Lower lobe of right lung (tissue), 2 donors: ENCODE measurements around the gene SAMD10. TPM values are rescaled to one million over a fixed set of nuclear protein-coding genes. Genes with fewer than 3 reads are reported as not detected.
A peak's percentile ranks its signal among the peaks of the same experiment; 100 is the strongest.

Source experiments
- ATAC-seq, 2 donors: fragments of 200-7000 bp; cut with Tn5 transposase; one replicate each; pipeline ENCODE4 v1.9.1; 2020 to 2022; ENCODE audit warnings: mild to moderate bottlenecking in 2 of 2, moderate library complexity in 2 of 2
- DNase-seq: peaks from one replicate; pipeline ENCODE4 v3.0.0-alpha.2; 2020
- H3K27ac ChIP-seq: fragments of 200-600 bp; one replicate; pipeline ENCODE4 v1.8.0; 2022
- H3K27me3 ChIP-seq: fragments of 200-600 bp; one replicate; pipeline ENCODE4 v1.8.0; 2022; ENCODE audit warnings: low read depth
- H3K36me3 ChIP-seq: fragments of 200-600 bp; one replicate; pipeline ENCODE4 v1.8.0; 2022; ENCODE audit warnings: mild to moderate bottlenecking
- H3K4me1 ChIP-seq: fragments of 200-600 bp; one replicate; pipeline ENCODE4 v1.8.0; 2022
- H3K4me3 ChIP-seq: fragments of 200-600 bp; one replicate; pipeline ENCODE4 v1.8.0; 2022; ENCODE audit warnings: mild to moderate bottlenecking
- H3K9me3 ChIP-seq: fragments of 200-600 bp; one replicate; pipeline ENCODE4 v1.8.0; 2022
- intact Hi-C: fragments of 100-400 bp; cut with DNase I; formaldehyde crosslinking; loops from one replicate; pipeline ENCODE4 v1.11.0; 2022
- total RNA-seq: library from RNA; stranded (reverse); fragmentation: NEBNext Ultra II Directional; extraction: Animal tissue kit (Norgen Biotek cat#: 25700); gene quantifications from one replicate; pipeline ENCODE4 v1.2.1, GENCODE V29; 2021
- TF ChIP-seq, protein P1 (sequence below): fragments of 200-600 bp; IDR thresholded peaks from one replicate; pipeline ENCODE4 v1.8.0; 2022; ENCODE audit warnings: antibody characterized with exemption, mild to moderate bottlenecking
- donor health status: DM: no; HTN: yes; CAD: no; lungs with severe emphysema.

SAMD10 gene
- total RNA-seq, 1 donor from 2014 or later, result 3.6 TPM

DNA sequence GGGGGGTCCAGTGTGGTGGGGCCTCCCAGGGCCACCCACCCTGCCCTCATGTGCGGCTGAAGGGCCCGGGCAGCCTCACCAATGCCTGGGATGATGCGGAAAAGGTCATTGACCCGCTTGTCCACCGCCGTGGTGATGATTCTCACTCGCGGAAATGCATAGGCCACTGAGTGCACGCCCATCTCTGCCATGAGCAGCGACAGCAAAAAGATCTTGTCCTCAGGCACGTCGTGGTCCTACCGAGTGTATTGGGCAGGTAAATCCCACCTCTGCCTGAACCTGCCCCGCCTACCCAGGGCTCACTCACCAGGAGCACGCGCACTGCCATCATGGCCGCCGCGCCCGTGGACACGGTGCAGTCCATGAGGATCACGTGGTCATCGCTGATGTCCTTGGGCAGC is 39.4 kb downstream of the SAMD10 start:
- Histone ChIP-seq H3K36me3 (peaks cover 84% of the 10 kb centered on the region), H3K27me3 (no peaks in the 10 kb centered on the region), H3K4me3 (no peak overlapping the region), H3K4me1 (peaks cover 27% of the 10 kb centered on the region), H3K27ac (no peak overlapping the region), H3K9me3 (no peaks in the 10 kb centered on the region)
- DNase-seq (no peak), ATAC-seq (no peak)
- intact Hi-C loops, result no loop called here
- TF ChIP-seq, protein P1, sequence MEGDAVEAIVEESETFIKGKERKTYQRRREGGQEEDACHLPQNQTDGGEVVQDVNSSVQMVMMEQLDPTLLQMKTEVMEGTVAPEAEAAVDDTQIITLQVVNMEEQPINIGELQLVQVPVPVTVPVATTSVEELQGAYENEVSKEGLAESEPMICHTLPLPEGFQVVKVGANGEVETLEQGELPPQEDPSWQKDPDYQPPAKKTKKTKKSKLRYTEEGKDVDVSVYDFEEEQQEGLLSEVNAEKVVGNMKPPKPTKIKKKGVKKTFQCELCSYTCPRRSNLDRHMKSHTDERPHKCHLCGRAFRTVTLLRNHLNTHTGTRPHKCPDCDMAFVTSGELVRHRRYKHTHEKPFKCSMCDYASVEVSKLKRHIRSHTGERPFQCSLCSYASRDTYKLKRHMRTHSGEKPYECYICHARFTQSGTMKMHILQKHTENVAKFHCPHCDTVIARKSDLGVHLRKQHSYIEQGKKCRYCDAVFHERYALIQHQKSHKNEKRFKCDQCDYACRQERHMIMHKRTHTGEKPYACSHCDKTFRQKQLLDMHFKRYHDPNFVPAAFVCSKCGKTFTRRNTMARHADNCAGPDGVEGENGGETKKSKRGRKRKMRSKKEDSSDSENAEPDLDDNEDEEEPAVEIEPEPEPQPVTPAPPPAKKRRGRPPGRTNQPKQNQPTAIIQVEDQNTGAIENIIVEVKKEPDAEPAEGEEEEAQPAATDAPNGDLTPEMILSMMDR, result no peak

DNA sequence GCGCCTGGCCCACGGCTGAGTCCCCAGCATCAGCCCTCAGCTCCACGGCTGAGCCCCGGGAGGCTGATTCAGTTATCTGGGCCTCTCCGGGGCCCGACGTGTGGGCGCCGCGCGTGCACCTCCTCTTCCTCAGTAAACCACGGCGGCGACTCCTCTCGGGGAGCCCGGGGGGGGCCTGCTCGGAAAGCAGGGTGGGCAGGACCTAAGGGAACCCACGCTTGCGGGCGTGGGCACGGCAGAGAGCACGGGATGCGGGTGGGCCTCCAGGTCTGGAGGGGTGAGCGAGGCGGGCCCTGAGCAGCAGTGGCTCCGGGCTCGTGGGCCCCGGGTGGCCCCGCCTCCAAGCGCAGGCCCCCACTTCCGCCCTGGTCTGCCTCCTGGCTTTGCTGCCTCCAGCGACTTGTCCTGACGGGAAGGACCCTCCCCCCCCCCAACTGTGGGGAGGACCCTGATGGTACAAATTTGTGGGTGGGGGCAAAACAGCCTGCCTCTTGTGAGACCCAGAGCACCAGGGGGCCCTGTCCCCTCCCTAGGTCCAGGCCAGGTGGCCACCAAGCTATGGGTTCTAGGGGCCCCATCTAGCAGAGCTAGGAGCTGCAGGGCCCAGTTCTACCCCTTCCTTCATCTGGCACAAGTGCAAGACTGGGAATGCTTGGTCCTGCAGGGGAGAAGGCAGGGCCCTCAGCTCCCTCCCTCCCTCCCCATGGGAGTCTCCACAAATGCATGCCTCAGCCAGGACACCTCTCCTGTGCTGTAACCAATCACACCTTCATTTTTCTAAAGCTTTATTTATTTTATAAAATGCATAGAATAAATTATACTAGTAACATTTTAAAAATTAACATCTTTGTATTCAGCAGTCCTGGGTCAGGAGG is 40.1 kb downstream of the SAMD10 start:
- Histone ChIP-seq H3K27ac (no peak overlapping the region), H3K36me3 (peaks cover 84% of the 10 kb centered on the region), H3K27me3 (no peaks in the 10 kb centered on the region), H3K4me3 (no peak overlapping the region), H3K9me3 (no peaks in the 10 kb centered on the region), H3K4me1 (peaks cover 27% of the 10 kb centered on the region)
- TF ChIP-seq, protein P1, result no peak
- intact Hi-C loops, result no loop called here
- ATAC-seq (no peak), DNase-seq (no peak)

DNA sequence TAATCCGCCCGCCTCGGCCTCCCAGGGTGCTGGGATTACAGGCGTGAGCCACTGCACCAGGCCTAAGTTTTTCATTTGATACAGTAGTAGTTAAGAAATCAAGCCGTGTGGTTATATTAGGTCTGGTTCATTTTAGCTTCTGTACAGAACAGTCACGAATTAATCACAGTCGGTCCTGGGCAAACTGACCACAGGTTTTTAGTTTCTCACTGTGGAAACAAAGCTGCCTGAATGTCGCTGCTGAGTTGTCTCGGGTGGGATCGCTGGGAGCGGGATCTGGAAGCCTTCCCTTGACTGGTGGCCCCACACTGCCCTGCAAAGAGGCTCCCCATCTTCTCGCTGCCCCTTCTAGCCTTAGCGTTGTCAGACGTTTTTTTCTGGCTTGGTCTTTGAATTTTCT is 41.8 kb downstream of the SAMD10 start:
- DNase-seq, result no peak
- intact Hi-C loops, result no loop called here
- ATAC-seq, result no peak
- H3K4me1 ChIP-seq, result peaks cover 11% of the 10 kb centered on the region
- H3K27me3 ChIP-seq, result no peaks in the 10 kb centered on the region
- H3K9me3 ChIP-seq, result no peaks in the 10 kb centered on the region
- TF ChIP-seq, protein P1, result no peak
- peaks cover 82% of the 10 kb centered on the region for H3K36me3 ChIP-seq
- H3K27ac ChIP-seq, result no peak overlapping the region
- no peak overlapping the region for H3K4me3 ChIP-seq

DNA sequence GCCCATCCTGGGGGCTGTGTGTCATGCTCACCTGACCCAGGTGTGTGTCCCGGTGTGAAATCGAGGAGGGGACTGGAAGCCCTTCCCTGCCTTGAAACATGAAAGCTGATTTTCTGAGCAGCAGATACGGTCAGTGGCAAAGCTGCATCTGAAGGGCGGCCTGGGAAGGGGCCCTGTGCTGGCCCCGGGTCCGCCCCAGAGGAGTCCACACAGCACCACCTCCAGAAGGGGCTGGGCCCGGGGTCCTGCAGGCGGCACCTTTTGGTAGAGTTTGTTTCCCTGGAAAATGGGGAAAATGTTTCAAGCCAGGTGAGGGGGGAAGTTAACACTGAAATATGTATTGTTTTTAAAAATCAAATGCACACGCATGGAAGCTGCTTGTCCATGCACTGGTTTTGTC is 44.0 kb downstream of the SAMD10 start:
- intact Hi-C loops, result no loop called here
- Histone ChIP-seq H3K36me3 (peaks cover 90% of the 10 kb centered on the region), H3K4me1 (no peaks in the 10 kb centered on the region), H3K27ac (no peak overlapping the region), H3K9me3 (no peaks in the 10 kb centered on the region), H3K27me3 (no peaks in the 10 kb centered on the region), H3K4me3 (no peak overlapping the region)
- DNase-seq (no peak), ATAC-seq (no peak)
- TF ChIP-seq, protein P1, result no peak

DNA sequence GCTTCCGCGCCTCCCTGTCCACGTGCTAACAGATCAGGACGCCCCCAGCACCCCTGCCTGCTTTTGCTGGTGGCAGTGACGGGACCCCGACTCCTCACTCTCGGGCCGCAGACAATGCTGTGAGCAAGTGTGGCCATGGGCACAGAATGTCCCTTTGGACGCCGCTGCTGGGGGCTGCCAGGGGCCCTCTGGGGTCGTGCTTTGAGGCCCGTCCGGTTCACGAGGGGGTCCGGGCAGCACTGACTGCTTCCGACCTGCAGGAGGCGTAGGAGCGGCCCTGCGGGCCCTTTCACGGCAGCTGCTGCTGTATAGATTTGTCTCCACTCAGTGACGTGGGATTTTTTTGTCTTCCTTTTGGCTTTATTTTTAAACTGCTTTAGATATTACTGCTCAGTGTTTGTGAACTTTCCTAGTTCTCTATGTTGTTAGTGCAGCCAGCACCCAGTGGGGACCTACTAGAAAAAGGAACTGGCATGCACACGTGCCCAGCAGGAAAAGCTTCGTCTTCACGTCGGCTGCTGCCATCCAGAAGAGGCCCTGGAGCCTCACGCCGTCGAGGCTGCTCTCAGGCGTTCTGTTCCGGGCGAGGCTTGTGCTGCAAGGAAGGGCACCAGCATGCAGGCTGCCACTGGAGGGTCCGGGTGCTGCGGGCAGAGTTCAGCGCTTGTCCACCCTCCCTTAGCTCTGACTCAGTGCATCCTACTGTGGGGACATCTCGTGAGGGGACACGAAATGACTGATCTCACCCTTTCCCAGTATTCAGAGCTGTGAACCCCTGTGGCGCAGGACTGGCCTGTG is 45.0 kb downstream of the SAMD10 start:
- Histone ChIP-seq H3K27ac (no peak overlapping the region), H3K4me3 (no peak overlapping the region), H3K4me1 (no peaks in the 10 kb centered on the region), H3K36me3 (peaks cover 90% of the 10 kb centered on the region), H3K9me3 (no peaks in the 10 kb centered on the region), H3K27me3 (no peaks in the 10 kb centered on the region)
- no peak for ATAC-seq
- TF ChIP-seq, protein P1, result peak; percentile 24
- no peak for DNase-seq
- intact Hi-C loops, result no loop called here
